AG09319 (cell line): ENCODE measurements around the gene PEX6.
"Not testable (repeated sequence)": the region's sequence is repeated elsewhere in the genome, so short reads cannot be mapped to it uniquely, and the experiment has no call there.

Source experiments
- DNase-seq: peaks from one replicate; pipeline ENCODE4 v3.0.0-alpha.2; 2010; ENCODE audit warnings: low read depth; ENCODE audit errors: extremely low read depth
- CTCF ChIP-seq: IDR thresholded peaks from 2 replicates; pipeline ENCODE4 v1.5.1; 2011; ENCODE audit warnings: low read depth, mild to moderate bottlenecking, inconsistent platforms, low read length, moderate library complexity

The PEX6 gene

GRCh38 chr6:42960243-42961019 is 18.6 kb downstream of the PEX6 start, which contains the start of gene GNMT:
Gene GNMT, plus strand, starts transcription at chr6:42960754. Its CDS starts 14 bp downstream, at chr6:42960768.
- no peak; the same call in 1 of the 2 replicates for TF ChIP-seq CTCF
- DNase-seq, result no peak

GRCh38 chr6:42959917-42960242 is 19.1 kb downstream of the PEX6 start:
- DNase-seq, result no peak
- TF ChIP-seq CTCF, result no peak

GRCh38 chr6:42958125-42958524 is 20.9 kb downstream of the PEX6 start:
- no peak for TF ChIP-seq CTCF
- no peak for DNase-seq

GRCh38 chr6:42954405-42954804 is 24.6 kb downstream of the PEX6 start:
- not testable (repeated sequence) for DNase-seq

GRCh38 chr6:42952389-42952788 is 26.6 kb downstream of the PEX6 start:
- no peak for TF ChIP-seq CTCF
- no peak for DNase-seq

- DNase-seq, result no peak
- TF ChIP-seq CTCF, result no peak
Observed at GRCh38 chr6:42947950-42948349, 31.0 kb downstream of the PEX6 start.

GRCh38 chr6:42942444-42942843 is 36.5 kb downstream of the PEX6 start:
- no peak for TF ChIP-seq CTCF
- no peak for DNase-seq

- not testable (repeated sequence) for DNase-seq
Observed at GRCh38 chr6:42941356-42941755, 37.6 kb downstream of the PEX6 start.
